ENCODE measurements around the gene EFNA5. TPM values are rescaled to one million over a fixed set of nuclear protein-coding genes. Genes with fewer than 3 reads are reported as not detected.

Gene EFNA5
- total RNA-seq, 4 donors from 2014 or later: 21.3 to 47.0 (median 29.3) TPM

DNA sequence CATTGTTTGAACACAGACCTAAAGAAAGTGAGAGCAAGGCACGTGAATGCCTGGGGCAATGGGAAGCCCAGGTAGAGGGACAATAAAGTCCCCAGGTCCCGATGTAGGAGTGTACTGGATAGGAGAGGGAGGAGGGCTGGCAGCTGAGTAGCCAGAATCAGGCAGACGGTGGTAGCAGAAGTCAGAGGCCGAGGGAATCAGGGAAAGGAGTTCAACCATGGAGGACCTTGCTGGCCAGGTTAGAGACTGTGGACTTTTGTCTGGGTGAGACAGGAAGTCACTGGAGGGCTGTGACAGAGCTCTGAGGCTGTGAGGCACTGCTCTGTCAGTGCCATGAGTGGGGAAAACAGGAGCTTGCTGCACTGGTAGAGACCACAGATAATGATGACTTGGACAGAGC is 248.2 kb downstream of the EFNA5 start:
- TF ChIP-seq POLR2A (IDR thresholded peaks at IDR 0.05) (no peak), POLR2AphosphoS5 (IDR thresholded peaks at IDR 0.05) (no peak), EP300 (IDR thresholded peaks at IDR 0.05) (no peak)
- TF ChIP-seq, protein P1, sequence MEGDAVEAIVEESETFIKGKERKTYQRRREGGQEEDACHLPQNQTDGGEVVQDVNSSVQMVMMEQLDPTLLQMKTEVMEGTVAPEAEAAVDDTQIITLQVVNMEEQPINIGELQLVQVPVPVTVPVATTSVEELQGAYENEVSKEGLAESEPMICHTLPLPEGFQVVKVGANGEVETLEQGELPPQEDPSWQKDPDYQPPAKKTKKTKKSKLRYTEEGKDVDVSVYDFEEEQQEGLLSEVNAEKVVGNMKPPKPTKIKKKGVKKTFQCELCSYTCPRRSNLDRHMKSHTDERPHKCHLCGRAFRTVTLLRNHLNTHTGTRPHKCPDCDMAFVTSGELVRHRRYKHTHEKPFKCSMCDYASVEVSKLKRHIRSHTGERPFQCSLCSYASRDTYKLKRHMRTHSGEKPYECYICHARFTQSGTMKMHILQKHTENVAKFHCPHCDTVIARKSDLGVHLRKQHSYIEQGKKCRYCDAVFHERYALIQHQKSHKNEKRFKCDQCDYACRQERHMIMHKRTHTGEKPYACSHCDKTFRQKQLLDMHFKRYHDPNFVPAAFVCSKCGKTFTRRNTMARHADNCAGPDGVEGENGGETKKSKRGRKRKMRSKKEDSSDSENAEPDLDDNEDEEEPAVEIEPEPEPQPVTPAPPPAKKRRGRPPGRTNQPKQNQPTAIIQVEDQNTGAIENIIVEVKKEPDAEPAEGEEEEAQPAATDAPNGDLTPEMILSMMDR (IDR thresholded peaks at IDR 0.05): no peak
- H3K27me3 ChIP-seq: no peaks in the 10 kb centered on the region
- no peaks in the 10 kb centered on the region for H3K9me3 ChIP-seq
- WGBS: 79% methylated on average over 4 of the region's 4 CpGs
- no peak overlapping the region for H3K27ac ChIP-seq
- H3K4me3 ChIP-seq: no peak overlapping the region
- DNase-seq (ENCODE audit: low spot score in 2 of 2): no peak
- peaks cover 29% of the 10 kb centered on the region for H3K4me1 ChIP-seq
- H3K36me3 ChIP-seq: no peaks in the 10 kb centered on the region

DNA sequence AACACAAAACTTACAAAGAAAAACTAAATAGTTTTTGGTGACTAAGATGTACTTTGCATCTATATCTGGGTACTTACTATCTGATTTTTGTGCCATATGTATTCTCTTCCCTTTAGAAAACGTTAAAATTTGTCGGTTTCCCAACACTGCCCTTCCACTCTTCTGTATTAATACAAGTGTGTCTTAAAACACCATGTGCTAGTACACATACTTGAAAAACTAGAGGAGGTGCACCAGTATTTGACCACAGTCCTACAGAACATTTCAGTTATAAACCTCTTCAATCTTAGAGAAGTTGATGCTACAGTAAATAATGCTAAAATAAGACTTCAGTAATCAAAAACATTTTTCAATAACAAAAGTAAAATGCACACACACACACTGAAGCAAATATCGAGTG is 251.2 kb downstream of the EFNA5 start:
- WGBS: 87% methylated on average over 3 of the region's 3 CpGs
- Histone ChIP-seq H3K27ac (no peak overlapping the region), H3K4me3 (no peak overlapping the region), H3K9me3 (no peaks in the 10 kb centered on the region), H3K36me3 (no peaks in the 10 kb centered on the region), H3K4me1 (peaks cover 8% of the 10 kb centered on the region), H3K27me3 (no peaks in the 10 kb centered on the region)
- TF ChIP-seq EP300 (IDR thresholded peaks at IDR 0.05) (no peak), POLR2A (IDR thresholded peaks at IDR 0.05) (no peak), POLR2AphosphoS5 (IDR thresholded peaks at IDR 0.05) (no peak)
- TF ChIP-seq, protein P1 (IDR thresholded peaks at IDR 0.05): no peak
- no peak for DNase-seq (ENCODE audit: low spot score in 2 of 2)

DNA sequence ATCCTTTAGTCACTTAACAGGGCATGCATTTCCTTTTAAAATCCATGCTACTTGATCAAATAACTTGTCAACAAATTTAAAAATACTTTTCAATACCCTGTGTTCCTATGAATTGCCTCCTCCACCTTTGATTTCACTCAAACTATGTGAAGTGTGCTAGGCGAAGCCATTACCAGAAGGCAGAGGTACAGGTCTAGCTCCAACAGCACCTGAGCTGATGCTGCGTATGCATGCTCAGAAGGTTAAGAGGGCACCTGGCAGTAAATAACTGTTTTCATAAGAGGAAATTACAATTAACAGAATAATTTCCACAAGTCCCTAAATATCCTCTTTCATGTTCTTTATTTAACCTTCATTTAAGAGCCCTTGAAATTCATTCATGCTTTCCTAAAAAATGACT is 251.8 kb downstream of the EFNA5 start:
- Histone ChIP-seq H3K27me3 (no peaks in the 10 kb centered on the region), H3K27ac (no peak overlapping the region), H3K36me3 (no peaks in the 10 kb centered on the region), H3K4me1 (peaks cover 4% of the 10 kb centered on the region), H3K9me3 (no peaks in the 10 kb centered on the region), H3K4me3 (no peak overlapping the region)
- no peak for DNase-seq (ENCODE audit: low spot score in 2 of 2)
- WGBS: 91% methylated on average over 2 of the region's 2 CpGs
- no peak for TF ChIP-seq POLR2A (IDR thresholded peaks at IDR 0.05)
- TF ChIP-seq, protein P1 (IDR thresholded peaks at IDR 0.05): no peak
- TF ChIP-seq POLR2AphosphoS5 (IDR thresholded peaks at IDR 0.05): no peak
- no peak for TF ChIP-seq EP300 (IDR thresholded peaks at IDR 0.05)

DNA sequence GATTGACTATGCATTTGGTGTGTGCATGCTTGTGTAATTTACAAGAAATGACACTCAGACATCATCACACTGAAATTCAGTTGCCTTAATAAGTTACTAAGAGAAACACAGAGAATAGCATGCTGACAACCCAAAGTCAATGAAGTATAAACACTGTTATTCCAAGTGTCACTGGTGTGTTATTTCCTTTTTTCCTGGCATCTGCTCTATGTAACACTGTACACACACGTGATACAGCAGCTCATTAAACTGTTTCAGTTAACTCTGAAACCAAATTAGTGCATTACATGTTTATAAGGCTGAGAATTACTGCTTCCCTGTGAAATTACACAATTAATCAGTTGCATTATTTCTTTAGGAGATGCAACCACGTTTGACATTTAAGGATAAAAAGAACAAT is 252.7 kb downstream of the EFNA5 start:
- no peak overlapping the region for H3K27ac ChIP-seq
- WGBS: 51% methylated on average over 2 of the region's 2 CpGs
- DNase-seq (ENCODE audit: low spot score in 2 of 2): no peak
- H3K4me3 ChIP-seq: no peak overlapping the region
- H3K36me3 ChIP-seq: no peaks in the 10 kb centered on the region
- no peaks in the 10 kb centered on the region for H3K9me3 ChIP-seq
- no peaks in the 10 kb centered on the region for H3K27me3 ChIP-seq
- no peak for TF ChIP-seq POLR2A (IDR thresholded peaks at IDR 0.05)
- TF ChIP-seq, protein P1 (IDR thresholded peaks at IDR 0.05): no peak
- TF ChIP-seq POLR2AphosphoS5 (IDR thresholded peaks at IDR 0.05): no peak
- TF ChIP-seq EP300 (IDR thresholded peaks at IDR 0.05): no peak
- H3K4me1 ChIP-seq: no peaks in the 10 kb centered on the region

DNA sequence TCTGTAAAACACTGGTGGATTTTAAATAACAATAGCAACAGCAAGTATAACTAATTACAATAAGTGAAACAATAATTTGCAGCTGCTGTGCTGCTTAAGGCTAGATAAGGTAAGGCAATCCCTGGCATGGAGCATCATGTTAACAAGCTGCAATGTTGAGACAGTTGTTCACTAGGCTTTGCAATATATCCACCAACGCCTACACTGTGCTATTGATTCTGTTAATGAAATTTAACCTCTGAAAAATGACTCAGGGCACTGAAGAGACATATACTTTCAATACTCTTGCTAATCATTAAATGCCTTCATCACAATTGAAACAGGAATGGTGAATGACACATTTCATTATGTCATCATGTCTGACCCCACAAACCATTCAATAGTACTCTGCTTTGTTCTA is 255.0 kb downstream of the EFNA5 start:
- Histone ChIP-seq H3K27ac (no peak overlapping the region), H3K4me3 (no peak overlapping the region), H3K9me3 (no peaks in the 10 kb centered on the region), H3K36me3 (no peaks in the 10 kb centered on the region), H3K4me1 (no peaks in the 10 kb centered on the region), H3K27me3 (no peaks in the 10 kb centered on the region)
- TF ChIP-seq EP300 (IDR thresholded peaks at IDR 0.05): no peak
- WGBS: 87% methylated on average over 1 of the region's 1 CpG
- DNase-seq (ENCODE audit: low spot score in 2 of 2): no peak

DNA sequence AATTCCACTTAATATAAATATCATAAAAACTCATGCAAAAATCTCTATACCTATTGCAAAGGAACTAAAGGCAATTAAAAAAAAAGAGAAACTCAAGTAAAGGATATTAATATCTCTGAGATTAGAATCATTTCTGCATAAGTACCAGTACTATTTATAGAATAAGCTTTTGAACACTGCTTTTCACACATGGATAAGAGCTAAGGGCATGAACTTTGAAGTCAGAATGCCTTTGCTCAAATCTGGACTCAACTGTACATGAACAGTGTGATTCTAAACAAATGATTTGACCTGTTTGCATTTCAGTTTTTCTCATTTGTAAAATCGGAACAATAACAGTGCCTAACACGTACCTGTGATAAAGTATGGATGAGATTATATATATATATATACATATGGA is 255.9 kb downstream of the EFNA5 start:
- WGBS: 94% methylated on average over 2 of the region's 2 CpGs
- Histone ChIP-seq H3K9me3 (no peaks in the 10 kb centered on the region), H3K4me3 (no peak overlapping the region), H3K27ac (no peak overlapping the region), H3K27me3 (no peaks in the 10 kb centered on the region), H3K36me3 (no peaks in the 10 kb centered on the region), H3K4me1 (no peaks in the 10 kb centered on the region)
- DNase-seq (ENCODE audit: low spot score in 2 of 2): no peak
- TF ChIP-seq POLR2A (IDR thresholded peaks at IDR 0.05) (no peak), POLR2AphosphoS5 (IDR thresholded peaks at IDR 0.05) (no peak), EP300 (IDR thresholded peaks at IDR 0.05) (no peak)
- TF ChIP-seq, protein P1 (IDR thresholded peaks at IDR 0.05): no peak

Measured in suprapubic skin (tissue), 4 donors.